Panc1 (cell line): ENCODE measurements around the gene ATP5PB. TPM values are rescaled to one million over a fixed set of nuclear protein-coding genes. Genes with fewer than 3 reads are reported as not detected.

Experiments
- ATAC-seq: fragments of 200-7000 bp; cut with Tn5 transposase; 2 replicates; pipeline ENCODE4 v1.9.1; 2020; ENCODE audit warnings: mild to moderate bottlenecking, moderate library complexity
- BruUV-seq: library from RNA; stranded (reverse); fragments of 400-500 nt; replicated peaks from 2 replicates; lab custom pipeline; 2021; lab: Mats Ljungman, UMichigan
- CTCF ChIA-PET: fragments of 300-600 bp; sonication (Branson Sonifier 250); formaldehyde crosslinking; loops from one replicate; lab custom pipeline; 2022; ENCODE audit warnings: antibody characterized with exemption; lab: Charles Lee
- POLR2A ChIA-PET: fragments of 300-600 bp; sonication (Branson Sonifier 250); formaldehyde crosslinking; loops from one replicate; lab custom pipeline; 2022; ENCODE audit warnings: antibody characterized with exemption; lab: Charles Lee
- DNase-seq: peaks from one replicate; pipeline ENCODE4 v3.0.0-alpha.2; 2010; ENCODE audit warnings: low read depth, low spot score
- H3K27ac ChIP-seq: 2 replicates; pipeline ENCODE4 v1.5.1; 2011; ENCODE audit warnings: mild to moderate bottlenecking, low read length, inconsistent platforms
- H3K27me3 ChIP-seq: fragments of 200-500 bp; sonication (Bioruptor generic); 2 replicates; pipeline ENCODE4 v1.6.0; 2014; ENCODE audit warnings: low read length, inconsistent platforms; ENCODE audit not compliant: control insufficient read depth, insufficient read depth
- H3K36me3 ChIP-seq: fragments of 200-500 bp; sonication (Bioruptor generic); 2 replicates; pipeline ENCODE4 v1.5.1; 2014; ENCODE audit warnings: inconsistent platforms, mild to moderate bottlenecking, low read length, moderate library complexity; ENCODE audit not compliant: control insufficient read depth, insufficient read depth
- H3K4me1 ChIP-seq: 2 replicates; pipeline ENCODE4 v1.5.1; 2011; ENCODE audit warnings: inconsistent platforms, mild to moderate bottlenecking, low read length, moderate library complexity; ENCODE audit not compliant: control insufficient read depth, insufficient read depth
- H3K4me3 ChIP-seq, 2 experiments: 2 replicates each; pipeline ENCODE4 v1.5.1; 2011 to 2012; ENCODE audit warnings: low read depth in 2 of 2, low read length in 2 of 2, mild to moderate bottlenecking in 2 of 2, inconsistent platforms in 1 of 2, moderate library complexity in 1 of 2
- H3K9me3 ChIP-seq: fragments of 200-500 bp; sonication (Bioruptor generic); 2 replicates; pipeline ENCODE4 v1.5.1; 2014; ENCODE audit warnings: low read depth, mild to moderate bottlenecking, inconsistent platforms, low read length, moderate library complexity; ENCODE audit not compliant: control insufficient read depth, insufficient read depth
- CTCF ChIP-seq: fragments of 450-650 bp; IDR thresholded peaks from 2 replicates; pipeline ENCODE4 v1.5.1; 2017; ENCODE audit warnings: mild to moderate bottlenecking
- POLR2AphosphoS5 ChIP-seq: IDR thresholded peaks from 2 replicates; pipeline ENCODE4 v1.6.1; 2012; ENCODE audit warnings: mild to moderate bottlenecking, low read depth, low read length, moderate library complexity
- SIN3A ChIP-seq: IDR thresholded peaks from 2 replicates; pipeline ENCODE4 v1.6.1; 2012; ENCODE audit warnings: low read depth, mild to moderate bottlenecking, low read length, moderate library complexity, borderline replicate concordance; ENCODE audit not compliant: insufficient read depth
- TCF7L2 ChIP-seq: IDR thresholded peaks from 2 replicates; pipeline ENCODE4 v1.6.1; 2011; ENCODE audit warnings: mild to moderate bottlenecking, low read depth, low read length, inconsistent platforms
- in situ Hi-C: cut with HindIII; loops from 2 replicates; pipeline ENCODE4 v1.10.0; 2016; ENCODE audit warnings: low sequenced_read_pairs, low pct_unique_long_range_greater_than_20kb
- intact Hi-C: fragments of 100-400 bp; cut with micrococcal nuclease; formaldehyde crosslinking; loops from one replicate; pipeline ENCODE4 v1.10.0; 2022; ENCODE audit not compliant: unreplicated experiment
- total RNA-seq: library from RNA; stranded (reverse); gene quantifications from one replicate; pipeline ENCODE4 v1.2.1, GENCODE V29; 2021; ENCODE audit not compliant: unreplicated experiment
- TF ChIP-seq, protein P1 (sequence below), 2 experiments: IDR thresholded peaks; 2 replicates each; pipeline ENCODE4 v1.6.1; 2011 to 2012; ENCODE audit warnings: low read depth in 2 of 2, control low read depth in 1 of 2, low read length in 1 of 2, mild to moderate bottlenecking in 1 of 2, moderate library complexity in 1 of 2; ENCODE audit not compliant: insufficient read depth in 1 of 2

The ATP5PB gene
- total RNA-seq, 1 experiment from 2014 or later: 178 TPM

GRCh38 chr1:111471538-111471937 lies 22.3 kb downstream of the ATP5PB start:
- no peaks in the 10 kb centered on the region for H3K4me1 ChIP-seq
- intact Hi-C loops: no loop called here
- H3K9me3 ChIP-seq: no peaks in the 10 kb centered on the region
- ChIA-PET POLR2A (no interaction called here), CTCF (no interaction called here)
- ATAC-seq: no peak
- no peak for TF ChIP-seq SIN3A
- in situ Hi-C loops: no loop called here
- H3K4me3 ChIP-seq: no peak overlapping the region
- H3K27ac ChIP-seq: no peak overlapping the region
- no peaks in the 10 kb centered on the region for H3K27me3 ChIP-seq
- BruUV-seq: no TSS peak
- no peak for DNase-seq
- no peaks in the 10 kb centered on the region for H3K36me3 ChIP-seq

DNA sequence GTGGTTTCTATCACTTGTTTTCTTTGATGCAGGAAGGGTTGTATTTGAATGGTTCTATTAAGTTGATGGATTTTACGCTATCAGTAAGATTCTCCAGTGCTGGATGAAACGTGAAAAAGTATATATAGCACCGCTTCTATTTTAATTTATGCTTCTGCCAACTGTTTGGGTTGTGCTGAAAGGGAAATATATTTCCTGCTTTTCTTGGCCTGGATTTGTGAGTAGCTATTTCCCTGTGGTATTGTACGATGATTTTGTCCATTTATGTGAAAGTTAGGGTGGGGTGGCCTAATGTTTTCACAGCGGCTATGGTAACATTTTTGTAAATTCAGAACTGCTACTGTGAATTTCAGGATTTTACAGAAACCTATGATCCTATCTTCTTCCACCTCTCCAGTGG lies 24.8 kb downstream of the ATP5PB start:
- intact Hi-C loops: no loop called here
- Histone ChIP-seq H3K27me3 (no peaks in the 10 kb centered on the region), H3K27ac (no peak overlapping the region), H3K4me3 (no peak overlapping the region), H3K36me3 (no peaks in the 10 kb centered on the region), H3K4me1 (no peaks in the 10 kb centered on the region), H3K9me3 (no peaks in the 10 kb centered on the region)
- no peak for ATAC-seq
- ChIA-PET POLR2A (no interaction called here), CTCF (no interaction called here)
- in situ Hi-C loops: no loop called here
- no peak for DNase-seq
- TF ChIP-seq TCF7L2 (no peak), POLR2AphosphoS5 (no peak), CTCF (no peak), SIN3A (no peak)
- TF ChIP-seq, protein P1, sequence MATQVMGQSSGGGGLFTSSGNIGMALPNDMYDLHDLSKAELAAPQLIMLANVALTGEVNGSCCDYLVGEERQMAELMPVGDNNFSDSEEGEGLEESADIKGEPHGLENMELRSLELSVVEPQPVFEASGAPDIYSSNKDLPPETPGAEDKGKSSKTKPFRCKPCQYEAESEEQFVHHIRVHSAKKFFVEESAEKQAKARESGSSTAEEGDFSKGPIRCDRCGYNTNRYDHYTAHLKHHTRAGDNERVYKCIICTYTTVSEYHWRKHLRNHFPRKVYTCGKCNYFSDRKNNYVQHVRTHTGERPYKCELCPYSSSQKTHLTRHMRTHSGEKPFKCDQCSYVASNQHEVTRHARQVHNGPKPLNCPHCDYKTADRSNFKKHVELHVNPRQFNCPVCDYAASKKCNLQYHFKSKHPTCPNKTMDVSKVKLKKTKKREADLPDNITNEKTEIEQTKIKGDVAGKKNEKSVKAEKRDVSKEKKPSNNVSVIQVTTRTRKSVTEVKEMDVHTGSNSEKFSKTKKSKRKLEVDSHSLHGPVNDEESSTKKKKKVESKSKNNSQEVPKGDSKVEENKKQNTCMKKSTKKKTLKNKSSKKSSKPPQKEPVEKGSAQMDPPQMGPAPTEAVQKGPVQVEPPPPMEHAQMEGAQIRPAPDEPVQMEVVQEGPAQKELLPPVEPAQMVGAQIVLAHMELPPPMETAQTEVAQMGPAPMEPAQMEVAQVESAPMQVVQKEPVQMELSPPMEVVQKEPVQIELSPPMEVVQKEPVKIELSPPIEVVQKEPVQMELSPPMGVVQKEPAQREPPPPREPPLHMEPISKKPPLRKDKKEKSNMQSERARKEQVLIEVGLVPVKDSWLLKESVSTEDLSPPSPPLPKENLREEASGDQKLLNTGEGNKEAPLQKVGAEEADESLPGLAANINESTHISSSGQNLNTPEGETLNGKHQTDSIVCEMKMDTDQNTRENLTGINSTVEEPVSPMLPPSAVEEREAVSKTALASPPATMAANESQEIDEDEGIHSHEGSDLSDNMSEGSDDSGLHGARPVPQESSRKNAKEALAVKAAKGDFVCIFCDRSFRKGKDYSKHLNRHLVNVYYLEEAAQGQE (IDR thresholded peaks at IDR 0.05; ENCODE audit: insufficient read depth in 1 of 2, low read depth in 2 of 2, low read length in 1 of 2): no peak
- BruUV-seq: no TSS peak

DNA sequence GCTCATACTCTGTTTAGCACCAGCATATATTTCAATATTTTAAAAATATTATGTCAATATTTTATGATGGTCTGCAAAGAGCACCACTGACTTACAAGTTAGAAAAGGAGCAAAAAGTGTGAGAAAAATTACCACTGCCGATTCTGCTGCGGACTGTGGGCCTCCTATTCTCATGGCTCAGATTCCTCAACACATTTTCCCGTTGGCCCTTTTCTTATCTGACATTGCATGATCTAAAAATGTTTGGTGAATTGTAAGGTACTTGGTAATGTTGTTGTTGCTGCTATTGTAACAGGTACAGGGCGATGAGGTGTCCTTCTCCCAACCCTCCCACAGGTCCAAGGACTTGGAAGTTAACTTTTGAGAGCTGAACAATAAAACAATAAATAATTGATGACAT lies 25.3 kb downstream of the ATP5PB start:
- no peak for TF ChIP-seq TCF7L2
- no peaks in the 10 kb centered on the region for H3K9me3 ChIP-seq
- DNase-seq: no peak
- H3K4me3 ChIP-seq: no peak overlapping the region
- H3K27ac ChIP-seq: no peak overlapping the region
- H3K4me1 ChIP-seq: no peaks in the 10 kb centered on the region
- ChIA-PET POLR2A (no interaction called here), CTCF (interaction anchor here (0.7 kb wide), 1 partner anchor 7 kb away, joined by 6 read pairs; no protein-coding TSS in a partner anchor)
- ATAC-seq: no peak
- no TSS peak for BruUV-seq
- no peaks in the 10 kb centered on the region for H3K27me3 ChIP-seq
- intact Hi-C loops (no loop called here), in situ Hi-C loops (no loop called here)
- no peaks in the 10 kb centered on the region for H3K36me3 ChIP-seq
